Neural crest cell (in vitro differentiated cells): ENCODE results near the gene ZNF444. TPM values are rescaled to one million over a fixed set of nuclear protein-coding genes. Genes with fewer than 3 reads are reported as not detected.

Source experiments
- DNase-seq: peaks from one replicate; pipeline ENCODE4 v3.0.0; 2021; ENCODE audit warnings: low read depth, mixed read lengths, low spot score
- H3K27ac Mint-ChIP-seq: one replicate; pipeline ENCODE4 v1.8.0; 2021; ENCODE audit warnings: mild to moderate bottlenecking, mixed read lengths; ENCODE audit not compliant: unreplicated experiment
- H3K27me3 Mint-ChIP-seq: 2 replicates; pipeline ENCODE4 v1.8.0; 2021; ENCODE audit warnings: low read depth, mild to moderate bottlenecking, mixed read lengths
- H3K36me3 Mint-ChIP-seq: 2 replicates; pipeline ENCODE4 v1.8.0; 2021; ENCODE audit warnings: low read depth, mild to moderate bottlenecking, mixed read lengths
- H3K4me1 Mint-ChIP-seq: 2 replicates; pipeline ENCODE4 v1.8.0; 2021; ENCODE audit warnings: mixed read lengths
- H3K4me3 Mint-ChIP-seq: one replicate; pipeline ENCODE4 v1.8.0; 2021; ENCODE audit warnings: mild to moderate bottlenecking, mixed read lengths
- H3K9me3 Mint-ChIP-seq: 2 replicates; pipeline ENCODE4 v1.8.0; 2021; ENCODE audit warnings: mixed read lengths
- CTCF ChIP-seq: fragments of 200-600 bp; sonication (generic); conservative IDR thresholded peaks from 2 replicates; pipeline ENCODE4 v1.5.0; 2021; ENCODE audit warnings: antibody characterized with exemption, mild to moderate bottlenecking
- total RNA-seq: library from RNA; stranded (reverse); gene quantifications from 2 replicates; pipeline ENCODE4 v1.2.1, GENCODE V29; 2021

ZNF444 gene
- total RNA-seq, 1 donor from 2014 or later: 51.5 TPM

GRCh38 chr19:56113074-56113632 lies 27.9 kb upstream of the ZNF444 start:
- H3K27me3 Mint-ChIP-seq: no peaks in the 10 kb centered on the region
- H3K9me3 Mint-ChIP-seq: no peaks in the 10 kb centered on the region
- no peaks in the 10 kb centered on the region for H3K36me3 Mint-ChIP-seq
- TF ChIP-seq CTCF: no peak
- DNase-seq: no peak
- peak overlapping the region; percentile 57 for H3K27ac Mint-ChIP-seq
- peak overlapping the region; percentile 62 for H3K4me3 Mint-ChIP-seq
- peaks cover 45% of the 10 kb centered on the region for H3K4me1 Mint-ChIP-seq

DNA sequence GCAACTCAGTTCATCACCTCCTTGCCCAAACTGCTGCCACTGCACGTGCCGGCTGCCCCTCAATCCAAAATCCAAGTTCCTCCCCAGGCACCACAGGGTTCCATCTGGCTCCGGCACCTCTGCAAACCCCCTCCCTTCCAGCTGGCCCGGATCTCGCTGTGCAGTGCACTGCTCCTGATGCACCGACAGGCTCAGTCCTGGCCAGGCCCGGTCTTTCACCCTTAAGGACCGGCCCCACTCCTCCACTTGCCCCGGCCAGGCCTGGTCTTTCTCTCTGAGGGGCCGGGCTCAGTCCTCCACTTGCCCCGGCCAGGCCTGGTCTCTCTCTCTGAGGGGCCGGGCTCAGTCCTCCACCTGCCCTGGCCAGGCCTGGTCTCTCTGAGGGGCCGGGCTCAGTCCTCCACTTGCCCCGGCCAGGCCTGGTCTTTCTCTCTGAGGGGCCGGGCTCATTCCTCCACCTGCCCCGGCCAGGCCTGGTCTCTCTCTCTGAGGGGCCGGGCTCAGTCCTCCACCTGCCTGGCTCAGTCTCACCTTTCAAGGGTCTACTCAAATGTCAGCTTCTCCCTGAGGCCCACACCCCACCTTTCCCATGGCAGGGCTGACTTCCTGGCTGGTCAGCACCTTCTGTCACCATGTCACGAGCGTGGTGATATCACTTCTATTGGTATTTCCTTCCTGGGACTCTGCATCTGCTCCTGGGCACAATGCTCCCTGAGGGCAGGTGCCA lies 26.9 kb upstream of the ZNF444 start:
- no peaks in the 10 kb centered on the region for H3K9me3 Mint-ChIP-seq
- peaks cover 48% of the 10 kb centered on the region for H3K4me1 Mint-ChIP-seq
- no peaks in the 10 kb centered on the region for H3K27me3 Mint-ChIP-seq
- peak overlapping the region; percentile 81 for H3K27ac Mint-ChIP-seq
- peak overlapping the region; percentile 34 for H3K4me3 Mint-ChIP-seq
- no peak for DNase-seq
- no peaks in the 10 kb centered on the region for H3K36me3 Mint-ChIP-seq
- no peak for TF ChIP-seq CTCF

DNA sequence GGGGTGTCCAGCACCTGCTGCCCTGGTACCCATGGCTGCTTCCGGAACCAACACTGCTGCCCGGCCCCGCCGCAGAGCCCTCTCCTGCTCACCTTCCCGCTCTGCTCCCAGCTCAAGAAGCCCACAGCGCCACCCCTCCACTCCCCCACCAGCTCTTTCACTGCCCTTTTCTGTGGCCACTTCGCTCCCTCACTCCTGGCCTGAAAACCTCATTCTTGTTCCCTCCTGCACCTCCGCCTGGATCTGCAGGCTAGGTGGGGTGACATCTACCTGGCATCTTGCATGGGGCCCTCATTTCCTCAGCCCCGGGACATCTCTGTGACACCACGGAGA lies 26.3 kb upstream of the ZNF444 start:
- Mint-ChIP-seq H3K27ac (peak overlapping the region; percentile 64), H3K4me3 (peak overlapping the region; percentile 34), H3K27me3 (no peaks in the 10 kb centered on the region), H3K4me1 (peaks cover 53% of the 10 kb centered on the region), H3K36me3 (no peaks in the 10 kb centered on the region), H3K9me3 (no peaks in the 10 kb centered on the region)
- DNase-seq: no peak
- no peak for TF ChIP-seq CTCF

- Mint-ChIP-seq H3K4me3 (no peak overlapping the region), H3K4me1 (peaks cover 55% of the 10 kb centered on the region), H3K36me3 (no peaks in the 10 kb centered on the region), H3K27me3 (no peaks in the 10 kb centered on the region), H3K27ac (no peak overlapping the region), H3K9me3 (no peaks in the 10 kb centered on the region)
- DNase-seq: no peak
- TF ChIP-seq CTCF: no peak
Observed at GRCh38 chr19:56115490-56115889, 25.6 kb upstream of the ZNF444 start.

DNA sequence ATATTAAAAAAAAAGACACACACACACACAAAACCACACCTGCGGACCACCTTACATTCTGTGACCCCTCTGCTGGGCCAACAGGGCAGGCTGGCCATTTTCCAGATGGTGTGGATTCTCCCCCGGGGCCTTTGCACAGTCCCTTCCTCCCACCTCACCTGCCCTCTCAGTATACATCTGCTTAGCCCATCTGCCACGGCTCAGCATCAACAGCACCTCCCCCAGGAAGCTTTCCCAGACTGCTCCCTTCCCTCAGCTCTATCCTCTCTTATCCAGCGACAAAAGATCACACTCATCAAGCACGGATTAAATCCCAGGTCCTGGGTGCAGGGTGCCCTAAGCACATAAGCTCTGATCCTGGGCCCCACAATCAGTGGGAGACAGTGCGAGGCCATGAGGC lies 24.5 kb upstream of the ZNF444 start:
- Mint-ChIP-seq H3K4me1 (peaks cover 45% of the 10 kb centered on the region), H3K27me3 (no peaks in the 10 kb centered on the region), H3K4me3 (peak overlapping the region; percentile 8), H3K36me3 (no peaks in the 10 kb centered on the region), H3K27ac (no peak overlapping the region), H3K9me3 (no peaks in the 10 kb centered on the region)
- DNase-seq: no peak
- TF ChIP-seq CTCF: no peak
